GM19463 (cell line): ENCODE results near the gene TLR3.

ENCODE experiments used
- ATAC-seq: cut with Tn5 transposase; IDR thresholded peaks from one replicate; pipeline ENCODE4 v1.9.1; 2021; ENCODE audit warnings: mild to moderate bottlenecking, moderate library complexity; ENCODE audit not compliant: unreplicated experiment

Gene TLR3

DNA sequence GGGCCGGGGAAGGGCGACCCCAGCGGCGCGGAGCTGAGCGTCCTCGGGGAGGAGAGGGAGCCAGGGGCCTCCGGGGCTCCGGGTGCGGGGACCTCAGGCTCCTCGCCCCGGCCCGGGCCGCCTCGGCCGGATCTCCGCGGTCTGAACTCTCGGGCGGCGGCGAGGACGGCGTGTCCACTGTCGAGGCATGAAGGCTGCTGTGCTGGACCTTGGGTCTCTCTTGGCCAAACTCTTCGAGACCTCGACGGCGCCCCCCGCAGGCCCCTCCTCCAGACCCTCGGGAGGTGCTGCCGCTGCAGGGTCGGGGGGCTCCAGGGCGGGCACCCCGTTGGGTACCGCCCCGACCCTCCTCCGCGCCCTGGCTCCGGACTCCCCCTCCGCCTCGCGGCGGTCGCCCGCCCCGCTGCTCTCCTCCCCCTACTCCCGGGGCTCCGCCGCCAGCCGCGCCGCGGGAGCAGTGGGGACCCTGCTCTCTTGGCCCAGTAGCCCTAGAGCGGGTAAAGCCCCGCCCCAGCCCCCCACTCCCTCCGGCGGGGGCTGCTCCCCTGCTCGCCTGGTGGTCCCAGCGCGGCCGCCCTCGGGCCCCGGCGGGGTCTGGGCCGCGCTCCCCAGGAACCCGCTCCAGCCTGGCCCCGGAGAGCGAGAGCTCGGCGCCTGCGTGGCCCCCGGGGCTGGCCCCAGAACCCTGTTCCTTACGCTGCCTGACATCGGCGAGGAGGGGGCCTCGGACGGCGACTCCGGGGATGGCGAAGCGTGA, 36.1 kb downstream of the TLR3 start:
- peak; percentile 37 for ATAC-seq

DNA sequence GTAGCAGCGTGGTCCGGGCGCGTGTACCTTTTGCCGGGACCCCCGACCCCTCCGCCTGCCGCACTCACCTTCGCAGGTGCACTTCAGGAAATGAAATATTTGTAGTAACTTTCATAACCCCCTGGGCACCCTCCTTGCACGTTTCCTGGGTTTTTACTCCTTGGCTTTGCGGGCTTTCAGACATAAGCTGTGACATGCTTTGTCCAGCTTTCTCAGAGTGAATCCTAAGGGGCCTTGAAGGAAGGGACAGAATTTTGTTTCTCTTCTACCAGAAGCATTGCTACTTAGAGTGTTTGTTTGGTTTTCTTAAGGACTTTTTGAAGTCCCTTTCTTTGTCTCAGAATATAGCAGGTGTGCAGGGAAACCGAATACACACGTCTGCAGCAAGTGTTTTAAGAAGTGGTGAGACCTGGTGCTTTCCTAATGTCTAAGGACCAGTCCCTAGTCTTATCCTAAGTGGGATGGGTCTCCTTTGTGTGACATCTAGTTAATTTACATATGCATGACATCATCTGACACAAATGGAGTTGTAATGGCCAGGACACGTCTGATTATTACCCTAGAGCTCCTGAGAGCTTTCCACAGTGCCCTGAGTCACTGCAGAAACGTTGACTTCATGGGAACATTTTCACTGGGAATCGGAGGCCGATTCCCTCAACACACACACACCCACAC, 36.8 kb downstream of the TLR3 start:
- ATAC-seq, result peak; percentile 21

DNA sequence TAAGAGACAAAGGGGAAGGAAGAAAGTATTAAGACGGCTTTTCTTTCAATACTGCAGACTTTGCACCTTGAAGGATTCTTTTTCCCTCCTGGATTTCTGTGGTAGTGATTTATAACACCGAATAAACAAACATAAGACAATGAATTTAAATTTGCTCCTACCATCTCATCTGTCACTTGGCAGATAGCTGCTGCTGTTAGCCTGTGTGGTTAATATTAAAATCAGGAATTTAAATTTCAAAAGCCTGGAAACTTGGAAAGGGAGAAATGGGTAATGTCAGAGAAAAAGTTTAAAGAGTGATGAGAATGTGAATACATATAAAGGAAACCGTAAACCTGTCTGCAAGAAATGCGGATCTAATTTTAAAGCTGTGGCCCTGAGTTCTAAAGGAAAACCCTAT, 39.0 kb downstream of the TLR3 start:
- ATAC-seq, result no peak

DNA sequence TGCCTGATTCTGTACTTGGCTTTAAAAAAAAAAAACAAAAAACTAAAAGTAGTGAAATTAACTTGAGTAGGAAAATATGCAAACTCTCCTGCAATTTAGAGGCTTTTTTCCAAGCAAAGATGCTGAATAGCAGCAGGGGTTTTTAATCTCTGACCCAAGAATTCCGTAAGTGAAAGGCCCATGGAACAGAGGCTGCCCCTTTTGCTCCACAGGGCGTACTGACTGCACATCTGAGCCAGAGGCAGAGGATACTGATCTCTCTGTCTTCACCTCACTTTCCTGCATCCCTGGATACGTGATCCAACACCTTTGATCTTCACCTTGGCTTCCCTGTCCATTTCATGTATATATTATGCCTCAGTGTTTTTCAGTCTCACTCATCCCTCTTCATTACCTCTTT, 39.4 kb downstream of the TLR3 start:
- ATAC-seq, result no peak

DNA sequence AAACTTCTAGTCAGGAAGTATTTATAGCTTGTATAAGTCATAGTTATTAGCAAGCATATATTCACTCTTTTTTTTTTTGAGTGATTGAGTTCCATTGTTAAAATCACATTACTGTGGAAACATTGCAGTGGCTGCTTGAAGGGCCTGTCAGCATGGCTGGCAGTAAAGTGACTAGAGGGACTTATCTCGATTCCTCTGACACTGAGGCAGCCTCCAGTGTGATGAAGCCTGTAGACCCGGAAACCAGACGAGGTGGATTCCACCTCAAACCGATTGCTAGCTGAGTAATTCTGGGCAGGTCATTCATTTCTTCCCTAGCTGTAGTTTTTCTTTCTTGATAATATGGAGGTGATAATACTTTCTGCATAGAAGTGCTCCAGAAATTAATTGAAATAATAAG, 40.3 kb downstream of the TLR3 start:
- no peak for ATAC-seq

DNA sequence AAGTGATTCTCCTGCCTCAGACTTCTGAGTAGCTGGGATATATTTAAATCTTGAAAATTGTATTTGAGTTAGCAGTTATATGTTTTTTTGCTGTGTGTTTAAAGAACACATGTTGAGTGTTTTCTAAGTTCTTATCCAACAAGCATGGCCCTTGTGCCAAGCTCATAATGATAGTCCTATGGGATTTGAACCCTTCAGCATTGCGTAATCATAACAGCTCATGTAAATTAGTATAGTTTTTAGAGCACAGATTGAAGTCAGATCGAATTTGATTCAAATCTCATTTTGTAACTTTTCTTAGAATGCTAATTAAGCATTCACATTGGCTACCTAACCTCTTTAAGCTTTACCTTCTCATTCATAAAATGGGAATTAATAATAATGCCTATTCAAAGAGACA, 47.7 kb downstream of the TLR3 start:
- no peak for ATAC-seq

DNA sequence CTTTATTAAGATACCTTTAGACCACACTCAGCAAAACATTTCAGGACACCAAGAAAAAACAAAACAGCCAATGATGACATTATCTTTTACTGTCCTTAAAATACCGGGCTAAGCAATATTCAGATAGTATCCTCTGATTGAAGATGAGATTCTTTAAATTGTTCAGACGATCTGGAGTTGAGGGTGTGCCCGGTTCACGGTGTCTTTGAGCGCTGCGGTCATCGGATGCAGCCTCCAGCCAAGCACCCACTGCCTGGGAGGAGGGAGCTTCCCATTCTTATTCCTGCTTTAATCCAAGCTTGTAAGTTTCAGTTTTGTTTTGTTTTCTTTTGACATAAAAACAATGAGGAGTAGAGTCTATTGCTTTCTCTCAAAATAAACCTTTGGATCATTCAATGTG, 49.6 kb downstream of the TLR3 start:
- ATAC-seq, result no peak

DNA sequence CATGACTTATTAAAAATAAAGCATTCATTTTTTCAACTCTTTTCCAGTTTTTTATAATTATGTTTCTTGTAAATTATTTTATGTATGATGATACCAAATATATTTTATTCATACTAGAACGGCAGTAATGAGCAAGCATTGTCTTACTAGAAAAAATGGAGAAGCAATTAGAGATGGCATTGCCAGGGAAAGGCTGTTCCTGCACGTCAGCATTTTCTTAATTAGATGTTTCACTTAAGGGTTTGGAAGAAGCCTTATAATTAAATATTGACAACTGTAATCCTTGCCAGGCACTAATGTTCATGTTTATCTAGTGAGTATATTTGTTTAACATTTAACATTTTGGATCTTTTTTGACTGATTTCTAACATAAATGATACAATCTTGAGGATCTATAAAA, 52.1 kb downstream of the TLR3 start:
- ATAC-seq, result no peak

DNA sequence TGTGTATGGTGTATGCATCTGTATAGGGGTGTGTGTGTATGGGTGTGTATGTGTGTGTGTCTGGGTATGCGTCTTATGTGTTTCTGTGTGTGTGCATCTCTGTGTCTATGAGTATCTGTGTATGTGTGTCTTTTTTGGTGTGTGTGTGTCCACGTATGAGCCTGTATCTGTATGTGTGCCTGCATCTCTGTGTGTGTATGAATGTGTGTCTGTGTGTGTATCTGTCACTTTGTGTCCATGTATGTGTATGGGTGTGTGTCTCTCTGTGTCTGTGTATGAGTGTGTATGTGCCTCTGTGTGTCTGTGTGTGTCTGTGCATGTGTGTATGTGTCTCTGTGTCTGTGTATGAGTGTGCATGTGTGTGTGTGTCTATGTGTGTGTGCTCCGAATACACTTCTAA, 59.9 kb downstream of the TLR3 start:
- ATAC-seq, result no peak

DNA sequence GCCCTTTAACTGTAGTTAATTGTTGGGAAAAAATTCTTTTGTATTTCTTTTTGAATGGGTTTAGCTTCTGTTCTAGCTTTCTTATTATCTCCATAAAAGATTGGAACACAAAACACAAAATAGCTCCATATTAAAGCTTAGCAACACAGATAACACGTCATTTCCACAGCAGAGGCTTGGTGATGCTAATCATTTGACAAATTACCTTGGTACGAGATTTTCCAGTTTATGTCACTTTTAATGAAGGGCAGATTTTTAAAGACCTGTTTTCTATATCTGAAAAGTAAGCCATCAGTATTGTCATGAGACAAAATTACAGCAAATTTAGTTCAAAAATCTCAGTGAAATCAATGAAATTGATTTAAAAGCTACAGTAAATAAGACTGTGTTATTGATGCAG, 63.0 kb downstream of the TLR3 start:
- ATAC-seq, result no peak

DNA sequence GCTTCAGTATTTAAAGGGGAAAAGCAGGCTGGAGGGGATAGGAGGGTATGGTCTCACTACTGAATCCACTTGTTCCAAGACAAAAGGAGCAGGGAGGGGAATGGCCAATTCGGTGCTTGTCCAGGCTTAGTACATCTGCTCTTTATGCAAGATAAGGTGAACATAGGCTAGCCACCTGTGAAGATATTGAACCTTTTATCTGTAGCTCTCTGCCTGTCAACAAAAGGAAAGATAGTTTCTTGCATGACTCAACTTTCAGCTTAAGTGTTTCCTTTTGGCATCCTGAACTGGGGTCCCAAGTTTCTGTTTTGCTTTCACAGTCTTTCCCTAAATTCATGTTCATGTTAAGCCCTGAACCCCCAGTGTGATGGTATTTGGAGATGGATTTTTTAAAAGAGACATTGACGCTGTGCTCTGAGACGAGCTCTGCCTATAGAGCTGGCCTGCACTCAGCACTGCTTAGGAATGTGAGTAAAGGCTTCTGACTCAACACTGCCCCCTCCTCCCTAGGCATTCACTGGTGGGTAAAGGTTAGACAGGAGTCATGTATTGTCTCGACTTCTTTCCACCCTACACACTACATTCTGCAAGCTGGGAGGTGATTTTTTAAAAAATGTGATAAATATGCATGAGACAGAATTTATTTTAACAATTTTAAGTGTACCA, 63.8 kb downstream of the TLR3 start:
- peak; percentile 26 for ATAC-seq

DNA sequence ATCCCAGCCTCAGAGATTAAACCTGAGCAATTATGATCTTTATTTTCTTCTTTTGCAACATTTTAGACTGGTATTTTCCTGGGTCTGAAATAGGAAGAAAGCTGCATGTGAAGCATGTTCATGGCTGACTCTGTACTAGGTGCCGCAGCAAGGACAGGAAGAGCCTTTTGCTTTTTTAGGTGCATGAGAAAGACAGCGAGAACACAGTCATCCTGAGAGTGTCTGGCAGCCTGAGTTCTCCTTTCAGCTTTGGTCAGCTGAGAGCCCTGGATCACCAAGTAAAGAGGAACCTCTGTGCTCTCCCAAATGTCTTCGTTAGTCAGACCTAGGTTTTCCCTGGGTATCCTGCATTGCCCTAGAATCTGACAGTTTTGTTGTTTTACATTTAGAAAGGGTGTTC, 65.3 kb downstream of the TLR3 start:
- peak; percentile 98 for ATAC-seq

DNA sequence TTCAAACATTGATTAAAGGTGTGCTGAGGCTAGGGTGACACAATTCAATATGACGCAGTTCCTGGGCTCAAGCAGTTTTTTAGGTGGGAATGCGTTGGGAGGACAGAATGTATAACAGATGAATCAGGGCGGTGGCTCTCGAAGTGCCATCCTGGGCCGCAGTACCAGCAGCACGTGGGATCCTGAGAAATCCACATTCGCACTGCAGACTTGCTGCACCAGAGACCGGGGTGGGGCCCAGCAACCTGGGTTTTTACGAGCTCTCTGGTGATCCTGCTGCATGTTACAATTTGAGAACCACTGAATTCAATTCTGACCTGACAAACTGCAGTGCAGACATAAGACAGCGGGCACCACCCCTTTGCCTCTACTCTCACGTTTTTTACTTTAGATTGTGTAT, 65.9 kb downstream of the TLR3 start:
- ATAC-seq, result no peak

DNA sequence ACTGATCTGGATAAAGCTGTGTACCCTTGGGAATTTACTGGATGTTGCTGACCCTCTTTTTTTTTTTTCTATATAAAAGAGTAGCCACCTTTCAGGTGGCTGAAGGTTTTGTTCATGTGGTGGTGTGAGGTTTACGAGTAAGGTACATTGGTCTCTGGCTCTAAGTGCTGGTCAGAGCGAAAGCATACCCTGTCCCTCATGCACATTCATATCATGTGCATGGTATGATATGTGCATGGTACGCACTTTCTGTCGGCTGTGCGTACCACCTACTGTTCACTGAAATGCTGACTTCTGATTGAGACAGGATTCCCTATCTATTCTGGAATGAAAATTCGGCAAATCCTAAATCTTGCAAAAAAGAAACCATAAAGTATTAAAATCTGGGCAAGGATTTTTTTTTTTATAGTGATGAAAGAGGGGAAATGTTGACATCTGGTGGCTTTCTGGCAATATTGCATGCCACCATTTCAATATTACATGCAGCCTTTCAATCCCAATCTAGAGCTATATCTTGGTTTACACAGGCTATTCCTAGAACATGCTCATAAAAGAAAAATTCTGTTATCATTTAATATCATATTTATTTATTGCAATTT, 68.3 kb downstream of the TLR3 start:
- no peak for ATAC-seq
